ENCODE data around the gene TTC39B.

TTC39B gene

DNA sequence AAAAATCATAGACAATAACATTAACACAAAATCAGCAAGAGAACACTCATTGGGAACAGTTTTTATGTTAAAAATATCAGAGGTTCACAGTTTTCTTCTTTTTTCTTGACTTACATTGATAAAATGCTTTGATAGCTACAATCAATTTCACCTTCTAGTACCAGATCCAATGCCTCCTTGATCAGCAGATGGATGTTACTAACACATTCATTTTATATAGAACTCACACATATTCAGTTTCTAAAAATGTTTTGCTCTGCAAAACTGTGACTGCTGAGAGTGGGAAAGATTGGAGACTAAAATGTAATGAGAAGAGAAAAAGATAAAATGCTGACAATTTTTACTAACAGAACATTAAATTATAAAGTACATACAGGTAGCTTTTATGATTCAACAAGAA, 143.1 kb downstream of the TTC39B start:
- no peak for DNase-seq (ENCODE audit: low read depth)

DNA sequence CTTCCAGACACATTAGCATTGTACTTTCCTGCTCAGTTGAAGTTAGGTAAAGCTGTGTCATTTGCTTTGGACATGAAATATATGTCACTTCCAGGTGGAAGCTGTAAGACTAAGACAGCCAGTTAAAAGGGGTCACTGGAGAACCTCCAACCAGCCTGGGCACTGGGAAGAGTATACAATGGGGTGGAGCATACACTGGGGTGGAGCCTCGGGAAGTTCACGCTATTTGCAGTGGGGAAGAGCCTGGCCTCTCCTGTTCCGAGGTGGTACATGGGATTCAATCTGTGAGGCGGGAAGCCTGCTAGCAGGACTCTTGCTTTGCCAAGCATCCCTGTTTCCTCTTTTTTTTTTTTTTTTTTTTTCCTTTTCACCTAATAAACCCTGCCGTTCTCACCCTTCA, 145.3 kb downstream of the TTC39B start:
- no peak for DNase-seq (ENCODE audit: low read depth)

GRCh38 chr9:15160673-15161072, 146.3 kb downstream of the TTC39B start:
- DNase-seq (ENCODE audit: low read depth), result no peak

DNA sequence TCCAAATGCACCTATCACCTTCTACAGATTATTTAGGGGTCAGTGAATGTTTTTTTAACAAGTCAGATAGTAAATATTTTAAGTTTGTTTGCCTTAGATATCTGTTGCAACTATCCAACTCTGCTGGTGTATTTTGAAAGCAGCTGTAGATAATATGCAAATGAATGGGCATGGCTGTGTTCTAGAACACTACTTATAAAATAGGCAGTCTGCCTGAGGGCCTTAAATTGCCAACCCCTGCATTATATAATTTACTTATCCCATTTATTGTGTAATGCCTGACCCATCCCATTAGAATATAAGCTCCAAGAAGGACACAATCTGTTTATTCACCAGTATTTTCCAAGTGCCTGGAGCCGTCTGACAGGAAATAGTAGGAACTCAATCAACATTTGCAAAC, 149.0 kb downstream of the TTC39B start:
- no peak for DNase-seq (ENCODE audit: low read depth)

- DNase-seq (ENCODE audit: low read depth), result no peak
Measured at GRCh38 chr9:15157381-15157780, 149.6 kb downstream of the TTC39B start.

DNA sequence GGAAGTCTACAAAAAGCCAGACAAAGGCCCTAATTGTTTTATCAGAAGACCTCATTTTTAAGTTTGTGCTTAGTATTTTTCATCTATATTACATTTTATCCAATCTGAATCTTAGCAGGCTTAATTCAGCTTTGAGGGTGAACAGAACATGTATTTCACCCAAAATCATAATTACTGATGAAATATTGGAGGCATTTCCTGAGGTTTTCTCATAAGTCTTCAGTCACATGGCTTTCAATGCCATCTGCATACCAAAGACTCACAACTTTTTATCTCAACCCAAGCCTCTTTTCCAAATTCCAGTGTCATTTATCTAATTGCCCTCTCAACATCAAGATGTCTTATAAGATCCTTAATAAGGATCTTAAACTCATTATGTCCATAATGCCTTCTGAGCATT, 150.8 kb downstream of the TTC39B start:
- DNase-seq (ENCODE audit: low read depth), result no peak

DNA sequence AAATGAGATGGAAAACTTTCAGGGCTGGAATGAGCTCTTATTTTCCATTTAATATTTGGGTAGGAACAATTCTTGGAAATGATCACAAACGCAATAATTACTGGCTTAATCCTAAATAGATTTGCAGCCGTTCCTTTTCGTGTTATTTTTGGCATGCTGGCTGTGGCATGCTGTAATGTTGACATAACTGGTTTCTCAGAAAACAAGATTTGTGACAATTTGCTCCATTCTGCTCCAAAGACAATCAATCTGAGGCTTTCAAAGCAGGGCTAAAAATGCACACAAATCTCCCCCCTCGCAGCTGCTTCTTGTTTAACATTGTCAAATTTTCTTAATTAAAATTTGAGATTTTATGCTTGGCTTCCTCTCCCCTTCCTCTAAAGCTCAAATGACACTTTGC, 151.2 kb downstream of the TTC39B start:
- no peak for DNase-seq (ENCODE audit: low read depth)

DNA sequence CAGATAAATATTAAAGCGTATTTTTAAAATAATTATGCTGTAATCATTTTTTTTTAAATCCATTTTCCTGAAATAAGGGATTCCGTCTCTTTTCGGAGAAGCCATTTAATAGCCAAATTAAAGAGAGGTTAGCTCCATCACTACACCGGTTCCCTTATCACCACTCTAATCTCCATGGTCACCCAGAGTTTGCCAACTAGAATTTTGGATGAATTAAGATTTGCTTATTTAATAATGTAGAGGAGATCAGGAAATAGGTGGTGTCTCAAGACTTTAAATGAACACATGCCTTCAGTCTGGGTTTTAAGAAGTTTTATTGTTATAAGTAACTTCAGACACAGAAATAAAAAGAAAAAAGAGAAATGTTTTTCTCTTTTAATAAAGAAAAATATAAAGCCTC, 151.7 kb downstream of the TTC39B start:
- no peak for DNase-seq (ENCODE audit: low read depth)

DNA sequence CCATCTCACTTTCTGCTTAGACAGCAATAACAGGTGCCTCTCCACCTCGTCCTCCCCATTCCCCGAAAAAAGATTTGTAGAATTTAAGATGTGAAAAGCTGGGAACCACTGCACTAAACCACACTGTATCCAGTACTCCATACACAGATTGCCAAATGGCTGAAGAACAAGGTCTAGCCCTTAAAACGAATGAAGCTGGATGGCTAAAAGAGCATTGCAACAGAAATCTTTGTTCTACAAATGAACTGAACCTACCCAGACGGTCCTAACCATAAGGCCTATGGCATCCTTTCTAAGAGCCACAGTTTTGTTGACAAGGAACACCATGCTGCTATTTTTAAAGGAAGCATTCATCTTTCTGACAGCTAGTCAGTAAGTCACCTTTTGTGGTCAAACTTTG, 152.3 kb downstream of the TTC39B start:
- DNase-seq (ENCODE audit: low read depth), result no peak

DNA sequence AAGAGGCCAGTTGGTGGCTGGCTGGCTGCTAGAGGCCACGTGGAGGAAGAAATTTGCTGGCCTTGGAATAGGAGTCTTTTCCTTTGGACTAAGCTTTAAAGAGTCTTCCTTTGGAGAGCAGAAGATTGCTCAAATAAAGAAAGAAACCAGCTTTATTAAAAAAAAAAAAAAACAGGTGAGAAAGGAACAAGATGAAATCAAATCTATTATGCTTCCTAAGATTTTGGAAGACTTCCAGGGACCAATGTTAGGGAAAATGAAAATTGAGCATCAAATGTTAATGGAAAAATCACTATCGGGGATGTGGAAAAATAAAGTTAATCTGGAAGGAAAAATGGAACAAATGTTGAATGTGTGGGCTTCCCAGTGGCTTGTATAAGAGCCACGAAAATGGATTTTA, 153.1 kb downstream of the TTC39B start:
- no peak for DNase-seq (ENCODE audit: low read depth)

- DNase-seq (ENCODE audit: low read depth), result no peak
Measured at GRCh38 chr9:15150939-15151338, 156.1 kb downstream of the TTC39B start.

DNA sequence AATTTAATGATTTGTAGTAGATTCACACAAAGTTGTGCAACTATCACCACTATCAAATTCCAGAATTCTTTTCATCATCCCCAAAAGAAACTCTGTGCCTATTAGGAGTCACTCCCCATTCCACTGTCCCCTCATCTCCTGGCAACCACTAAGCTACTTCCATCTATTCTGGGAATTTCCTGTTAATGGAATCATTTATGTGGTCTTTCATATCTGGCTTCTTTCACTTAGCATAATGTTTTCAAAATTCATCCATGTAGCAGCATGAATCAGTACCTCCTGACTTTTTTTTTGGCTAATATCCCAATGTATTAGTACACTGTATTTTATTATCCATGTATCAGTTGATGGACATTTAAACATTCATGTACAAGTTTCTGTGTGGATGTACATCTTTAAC, 157.6 kb downstream of the TTC39B start:
- DNase-seq (ENCODE audit: low read depth), result no peak

GRCh38 chr9:15146268-15146700, 160.7 kb downstream of the TTC39B start:
- no peak for DNase-seq (ENCODE audit: low read depth)

- DNase-seq (ENCODE audit: low read depth), result no peak
Measured at GRCh38 chr9:15144622-15145061, 162.4 kb downstream of the TTC39B start.

- DNase-seq (ENCODE audit: low read depth), result no peak
Measured at GRCh38 chr9:15142878-15143534, 164.0 kb downstream of the TTC39B start.

DNA sequence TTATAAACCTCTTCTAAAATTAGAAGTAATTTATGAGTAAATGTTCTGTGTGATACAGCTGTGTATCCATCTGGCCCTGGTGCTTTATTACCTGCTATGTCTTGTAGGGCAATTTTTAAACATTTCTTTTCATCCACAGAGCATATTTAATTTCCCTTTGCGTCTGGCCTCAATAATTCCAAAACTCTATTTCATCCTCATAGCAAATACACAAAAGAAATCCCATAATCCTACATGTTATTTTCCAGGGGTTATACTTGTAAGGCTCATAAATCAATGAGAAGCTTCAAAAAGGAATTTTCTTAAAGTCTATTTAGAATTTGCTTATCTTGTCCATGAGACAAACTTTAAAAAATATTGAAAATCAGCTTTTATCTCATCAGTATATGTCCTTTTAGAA, 167.0 kb downstream of the TTC39B start:
- no peak for DNase-seq (ENCODE audit: low read depth)

DNA sequence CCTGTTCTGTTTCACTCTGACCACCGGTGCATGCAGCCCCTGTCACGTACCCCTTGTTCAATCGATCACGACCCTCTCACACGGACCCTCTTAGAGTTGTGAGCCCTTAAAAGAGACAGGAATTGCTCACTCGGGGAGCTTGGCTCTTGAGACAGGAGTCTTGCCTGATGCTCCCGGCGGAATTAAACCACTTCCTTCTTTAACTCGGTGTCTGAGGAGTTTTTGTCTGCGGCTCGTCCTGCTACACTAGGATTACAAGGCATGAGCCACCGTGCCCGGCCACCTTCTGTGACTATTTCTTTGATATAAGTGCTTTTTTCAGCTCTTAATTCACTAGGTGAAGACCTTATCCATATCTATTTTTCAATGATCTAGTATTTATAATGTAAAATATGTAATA, 167.5 kb downstream of the TTC39B start:
- no peak for DNase-seq (ENCODE audit: low read depth)

DNA sequence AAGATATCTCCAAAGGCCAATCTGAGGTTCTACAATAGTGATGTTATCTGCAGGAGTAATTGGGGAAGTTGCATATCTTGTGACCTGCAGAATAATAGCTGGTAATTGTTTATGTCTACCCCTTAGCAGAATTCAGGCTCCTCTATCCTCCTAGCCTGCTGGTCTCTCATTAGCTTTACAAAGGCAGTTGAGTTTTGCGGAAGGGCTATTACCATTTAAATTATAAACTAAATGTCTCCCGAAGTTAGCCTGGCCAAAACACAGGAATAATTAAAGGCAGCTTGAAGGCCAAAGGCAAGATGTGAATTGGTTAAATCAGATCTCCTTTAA, 168.7 kb downstream of the TTC39B start:
- DNase-seq (ENCODE audit: low read depth), result no peak

- no peak for DNase-seq (ENCODE audit: low read depth)
Measured at GRCh38 chr9:15137658-15138356, 169.2 kb downstream of the TTC39B start.

DNA sequence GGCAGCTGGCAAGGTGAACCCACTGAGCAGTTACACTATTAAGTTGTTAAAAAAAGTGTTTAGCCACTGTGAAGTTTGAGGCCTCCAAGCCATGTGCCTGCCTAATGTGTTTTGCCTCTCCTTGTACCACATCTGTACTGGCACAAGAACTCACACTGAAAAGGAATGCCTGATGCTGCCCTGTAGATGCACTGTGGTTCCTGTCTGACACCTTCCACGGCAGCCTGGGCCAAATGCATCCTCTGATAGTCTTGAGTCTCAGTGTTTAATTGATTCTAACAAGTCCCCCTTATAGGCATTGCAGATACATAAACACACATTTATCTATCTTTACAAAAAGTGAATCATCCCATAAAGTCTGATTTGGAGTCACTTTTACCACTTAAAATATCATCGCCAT, 169.9 kb downstream of the TTC39B start:
- DNase-seq (ENCODE audit: low read depth), result no peak

- DNase-seq (ENCODE audit: low read depth), result no peak
Measured at GRCh38 chr9:15136646-15137045, 170.4 kb downstream of the TTC39B start.

DNA sequence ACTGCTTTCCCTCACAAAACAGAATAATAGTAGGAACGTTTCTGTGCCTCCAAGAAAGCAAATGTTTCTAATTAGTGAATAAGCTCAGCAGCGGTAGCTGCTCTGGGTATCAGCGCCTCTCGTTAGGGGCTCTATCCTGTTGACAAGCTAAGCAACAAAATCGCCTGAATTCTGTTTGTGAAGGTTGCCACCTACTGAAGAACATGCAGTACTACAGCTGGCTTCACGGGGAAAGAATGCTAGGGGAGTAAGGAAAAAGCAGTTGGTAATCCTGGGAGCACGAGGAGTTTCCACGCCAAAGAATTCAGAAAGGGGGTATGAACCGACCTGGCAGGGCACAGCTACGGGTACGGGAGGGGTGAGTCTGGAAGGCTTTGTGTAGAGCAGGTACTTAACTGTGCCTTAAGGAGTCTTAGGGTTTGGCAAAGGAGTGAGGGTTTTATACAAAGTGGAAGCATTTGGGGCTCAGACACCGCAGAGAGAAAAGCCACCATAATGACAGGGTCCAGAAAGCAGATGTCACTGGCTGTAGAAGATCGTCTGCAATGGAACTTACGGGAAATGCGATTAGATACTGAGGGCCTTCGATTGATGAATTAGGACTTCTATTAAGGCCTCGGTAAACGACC, 171.7 kb downstream of the TTC39B start:
- DNase-seq (ENCODE audit: low read depth), result no peak

DNA sequence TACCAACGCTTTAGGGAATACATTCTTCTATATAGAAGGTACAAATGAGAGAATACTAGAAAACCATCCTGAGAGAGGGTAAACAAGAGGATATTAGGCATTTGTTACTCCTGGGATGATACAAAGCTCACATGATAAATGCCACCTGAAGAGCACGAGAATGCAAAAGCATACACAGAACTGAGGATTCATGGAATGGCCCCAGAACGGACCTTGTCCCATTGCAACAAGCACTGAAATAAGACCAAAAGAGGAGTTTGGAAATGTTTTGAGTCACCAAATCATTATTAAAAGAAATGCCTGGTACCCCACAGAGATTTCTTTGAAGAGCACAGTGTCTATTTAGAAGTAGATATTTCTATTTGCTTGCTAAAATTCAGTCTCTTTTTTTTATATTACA, 173.5 kb downstream of the TTC39B start:
- no peak for DNase-seq (ENCODE audit: low read depth)

- DNase-seq (ENCODE audit: low read depth), result no peak
Measured at GRCh38 chr9:15132091-15132490, 174.9 kb downstream of the TTC39B start.
